HG03060 (cell line): ENCODE data around the gene FAM237A.

Experiments
- ATAC-seq: cut with Tn5 transposase; IDR thresholded peaks from one replicate; pipeline ENCODE4 v1.9.1; 2021; ENCODE audit warnings: low read depth, moderate number of reproducible peaks; ENCODE audit not compliant: unreplicated experiment

FAM237A gene

GRCh38 chr2:206688453-206688852, 46.2 kb downstream of the FAM237A start:
- no peak for ATAC-seq

- no peak for ATAC-seq
Observed at GRCh38 chr2:206688990-206689389, 46.7 kb downstream of the FAM237A start.

GRCh38 chr2:206692971-206693370, 50.7 kb downstream of the FAM237A start:
- no peak for ATAC-seq

GRCh38 chr2:206693399-206694137, 51.3 kb downstream of the FAM237A start:
- ATAC-seq: no peak

- ATAC-seq: no peak
Observed at GRCh38 chr2:206696910-206697309, 54.6 kb downstream of the FAM237A start.

GRCh38 chr2:206698811-206699210, 56.5 kb downstream of the FAM237A start:
- no peak for ATAC-seq
